ENCODE measurements around the gene LAMA4. TPM values are rescaled to one million over a fixed set of nuclear protein-coding genes. Genes with fewer than 3 reads are reported as not detected.

The LAMA4 gene
- total RNA-seq, 1 experiment from 2014 or later, result 11.9 TPM

- Histone ChIP-seq H3K27ac (ENCODE audit: low read length) (no peak overlapping the region), H3K9me3 (ENCODE audit: control insufficient read depth, insufficient read depth, low read depth, low read length) (no peaks in the 10 kb centered on the region), H3K4me1 (ENCODE audit: control insufficient read depth, insufficient read depth, low read length) (no peaks in the 10 kb centered on the region), H3K27me3 (ENCODE audit: control insufficient read depth, insufficient read depth, low read length) (no peaks in the 10 kb centered on the region), H3K4me3 (ENCODE audit: low read depth in 2 of 2, low read length in 2 of 2) (no peak overlapping the region), H3K36me3 (ENCODE audit: control insufficient read depth, insufficient read depth, low read length) (no peaks in the 10 kb centered on the region)
- ATAC-seq (no peak), DNase-seq (ENCODE audit: low read depth, low spot score) (no peak)
- intact Hi-C loops (cut with micrococcal nuclease; ENCODE audit: unreplicated experiment) (no loop called here), in situ Hi-C loops (cut with HindIII; ENCODE audit: low pct_unique_long_range_greater_than_20kb, low sequenced_read_pairs) (no loop called here)
- CTCF ChIA-PET, result no interaction called here
- POLR2A ChIA-PET, result no interaction called here
- BruUV-seq (replicated peaks), result no TSS peak
- TF ChIP-seq POLR2AphosphoS5 (IDR thresholded peaks at IDR 0.05; ENCODE audit: low read depth, low read length) (no peak), CTCF (IDR thresholded peaks at IDR 0.05) (no peak), REST (IDR thresholded peaks at IDR 0.05; ENCODE audit: insufficient read depth in 1 of 2, low read depth in 2 of 2, low read length in 1 of 2) (no peak), SIN3A (IDR thresholded peaks at IDR 0.05; ENCODE audit: borderline replicate concordance, insufficient read depth, low read depth, low read length) (no peak), TCF7L2 (IDR thresholded peaks at IDR 0.05; ENCODE audit: low read depth, low read length) (no peak)
These were observed 33.3 kb upstream of the LAMA4 start for GRCh38 chr6:112287577-112288225.

- no TSS peak for BruUV-seq (replicated peaks)
- Histone ChIP-seq H3K36me3 (ENCODE audit: control insufficient read depth, insufficient read depth, low read length) (no peaks in the 10 kb centered on the region), H3K27me3 (ENCODE audit: control insufficient read depth, insufficient read depth, low read length) (no peaks in the 10 kb centered on the region), H3K27ac (ENCODE audit: low read length) (no peak overlapping the region), H3K4me3 (ENCODE audit: low read depth in 2 of 2, low read length in 2 of 2) (no peak overlapping the region), H3K9me3 (ENCODE audit: control insufficient read depth, insufficient read depth, low read depth, low read length) (no peaks in the 10 kb centered on the region), H3K4me1 (ENCODE audit: control insufficient read depth, insufficient read depth, low read length) (no peaks in the 10 kb centered on the region)
- intact Hi-C loops (cut with micrococcal nuclease; ENCODE audit: unreplicated experiment) (no loop called here), in situ Hi-C loops (cut with HindIII; ENCODE audit: low pct_unique_long_range_greater_than_20kb, low sequenced_read_pairs) (no loop called here)
- ChIA-PET CTCF (no interaction called here), POLR2A (no interaction called here)
- no peak for TF ChIP-seq TCF7L2 (IDR thresholded peaks at IDR 0.05; ENCODE audit: low read depth, low read length)
- no peak for TF ChIP-seq POLR2AphosphoS5 (IDR thresholded peaks at IDR 0.05; ENCODE audit: low read depth, low read length)
- no peak for TF ChIP-seq REST (IDR thresholded peaks at IDR 0.05; ENCODE audit: insufficient read depth in 1 of 2, low read depth in 2 of 2, low read length in 1 of 2)
- TF ChIP-seq CTCF (IDR thresholded peaks at IDR 0.05), result no peak
- TF ChIP-seq SIN3A (IDR thresholded peaks at IDR 0.05; ENCODE audit: borderline replicate concordance, insufficient read depth, low read depth, low read length), result no peak
- no peak for ATAC-seq
- DNase-seq (ENCODE audit: low read depth, low spot score), result no peak
These were observed 32.3 kb upstream of the LAMA4 start for GRCh38 chr6:112286500-112287144.

Measured in Panc1 (cell line).